GM12878 (cell line): ENCODE results near the gene DFFA. TPM values are rescaled to one million over a fixed set of nuclear protein-coding genes. Genes with fewer than 3 reads are reported as not detected.

Experiments used
- ATAC-seq: fragments of 200-7000 bp; cut with Tn5 transposase; 3 replicates; pipeline ENCODE4 v1.9.1; 2020; ENCODE audit warnings: mild to moderate bottlenecking, moderate library complexity
- BruUV-seq: library from RNA; stranded (reverse); fragments of 400-500 nt; replicated peaks from 2 replicates; lab custom pipeline; 2021; lab: Mats Ljungman, UMichigan
- CTCF ChIA-PET: fragments of 300-600 bp; sonication (Branson Sonifier 250); formaldehyde crosslinking; extraction: SDS; loops from one replicate; lab custom pipeline; 2021; ENCODE audit warnings: inconsistent platforms; lab: Yijun Ruan, JAX
- POLR2A ChIA-PET: fragments of 350-600 bp; formaldehyde crosslinking; extraction: SDS; loops from one replicate; lab custom pipeline; 2021; ENCODE audit warnings: inconsistent platforms; lab: Charles Lee
- RAD21 ChIA-PET: fragments of 300-600 bp; sonication (Branson Sonifier 250); formaldehyde crosslinking; loops from one replicate; lab custom pipeline; 2023; ENCODE audit warnings: antibody characterized with exemption; ENCODE audit not compliant: unreplicated experiment; lab: Charles Lee
- SMC1A ChIA-PET: fragments of 300-600 bp; sonication (Branson Sonifier 250); formaldehyde crosslinking; loops from one replicate; lab custom pipeline; 2023; ENCODE audit not compliant: unreplicated experiment, uncharacterized antibody; lab: Charles Lee
- DNase-seq: peaks from one replicate; pipeline ENCODE4 v3.0.0-alpha.2; 2011; ENCODE audit warnings: low read depth, low spot score
- FAIRE-seq: peaks from 3 replicates; lab custom pipeline; 2011; peaks lifted over from hg19 to GRCh38; lab: Jason Lieb, UNC
- H2AFZ ChIP-seq: 2 replicates; pipeline ENCODE4 v1.6.0; 2011; ENCODE audit warnings: low read depth, low read length, control low read depth; ENCODE audit not compliant: control insufficient read depth
- H3K27ac ChIP-seq: 2 replicates; pipeline ENCODE4 v1.5.1; 2011; ENCODE audit warnings: control low read depth; ENCODE audit not compliant: control insufficient read depth, insufficient read depth
- H3K27me3 ChIP-seq, 2 experiments: replicated peaks in 1 of 2; 2 replicates each; pipeline versions ENCODE4 v1.6.0 to v1.6.1; 2011; ENCODE audit warnings: low read length in 1 of 2; ENCODE audit not compliant: control insufficient read depth in 2 of 2, insufficient read depth in 2 of 2
- H3K36me3 ChIP-seq, 2 experiments: 2 replicates each; pipeline ENCODE4 v1.5.1; 2011; ENCODE audit warnings: low read length in 1 of 2; ENCODE audit not compliant: control insufficient read depth in 2 of 2, insufficient read depth in 2 of 2
- H3K4me1 ChIP-seq: 2 replicates; pipeline ENCODE4 v1.6.1; 2011; ENCODE audit warnings: mild to moderate bottlenecking, low read length, moderate library complexity, mixed read lengths; ENCODE audit not compliant: control insufficient read depth, insufficient read depth
- H3K4me2 ChIP-seq: 2 replicates; pipeline ENCODE4 v1.6.0; 2011; ENCODE audit warnings: control low read depth; ENCODE audit not compliant: control insufficient read depth, insufficient read depth
- H3K4me3 ChIP-seq: fragments of 200-600 bp; sonication (generic); 2 replicates; pipeline ENCODE4 v1.5.1; 2016
- H3K79me2 ChIP-seq: 2 replicates; pipeline ENCODE4 v1.6.0; 2011; ENCODE audit warnings: low read length; ENCODE audit not compliant: control insufficient read depth, insufficient read depth
- H3K9ac ChIP-seq: 2 replicates; pipeline ENCODE4 v1.8.0; 2011; ENCODE audit warnings: low read length, control low read depth, mixed read lengths; ENCODE audit not compliant: control insufficient read depth, insufficient read depth
- H3K9me3 ChIP-seq: replicated peaks from 3 replicates; pipeline ENCODE4 v1.5.1; 2011; ENCODE audit warnings: mild to moderate bottlenecking, low read length; ENCODE audit not compliant: control insufficient read depth, insufficient read depth
- H4K20me1 ChIP-seq: 2 replicates; pipeline ENCODE4 v1.6.0; 2011; ENCODE audit not compliant: control insufficient read depth, insufficient read depth
- FOS ChIP-seq: IDR thresholded peaks from 3 replicates; pipeline ENCODE4 v1.6.1; 2011; ENCODE audit warnings: borderline replicate concordance; ENCODE audit not compliant: insufficient read length; ENCODE audit errors: extremely low read depth
- FOXM1 ChIP-seq: IDR thresholded peaks from 2 replicates; pipeline ENCODE4 v1.6.1; 2012; ENCODE audit warnings: low read depth, mild to moderate bottlenecking, inconsistent platforms, low read length, moderate library complexity
- IKZF2 ChIP-seq, 2 experiments: fragments of 450-650 bp; IDR thresholded peaks; 2 replicates each; pipeline ENCODE4 v1.6.1; 2017; ENCODE audit warnings: mild to moderate bottlenecking in 2 of 2, moderate library complexity in 2 of 2
- NR2F1 ChIP-seq: fragments of 450-650 bp; conservative IDR thresholded peaks from 2 replicates; pipeline ENCODE4 v1.6.1; 2017; ENCODE audit warnings: mild to moderate bottlenecking
- SIX5 ChIP-seq: IDR thresholded peaks from 2 replicates; pipeline ENCODE4 v1.6.1; 2011; ENCODE audit warnings: mild to moderate bottlenecking, low read depth, low read length, moderate library complexity; ENCODE audit not compliant: severe bottlenecking
- SMAD5 ChIP-seq: IDR thresholded peaks from 2 replicates; pipeline ENCODE4 v1.6.1; 2016; ENCODE audit warnings: antibody characterized with exemption, low read depth
- SMARCA5 ChIP-seq: fragments of 450-650 bp; IDR thresholded peaks from 2 replicates; pipeline ENCODE4 v1.6.1; 2017; ENCODE audit warnings: mild to moderate bottlenecking
- WGBS: methylation state at CpG from one replicate; pipeline ENCODE4 v1.1.6; 2016; ENCODE audit warnings: low lambda C conversion rate; ENCODE audit not compliant: insufficient replicate concordance, insufficient coverage; ENCODE audit errors: missing lambda C conversion rate; 5-methylcytosine and 5-hydroxymethylcytosine counted together
- in situ Hi-C: fragments of 300-500 bp; cut with MboI; formaldehyde crosslinking; loops from 9 replicates; pipeline ENCODE4 v1.14.3; 2018; ENCODE audit warnings: mixed read lengths
- intact Hi-C: fragments of 100-400 bp; cut with micrococcal nuclease; formaldehyde crosslinking; loops from one replicate; pipeline ENCODE4 v1.14.2; 2022; ENCODE audit not compliant: unreplicated experiment
- polyA plus RNA-seq, 11 experiments: library from polyadenylated mRNA; depleted of rRNA in 4 of 11; unstranded in 6 of 11; stranded (reverse) in 5 of 11; fragments of >200 nt; fragmentation: Nextera tagmentation in 4 of 11; fragmentation: Illumina TruSeq in 1 of 11; extraction: Ambion mirVana in 4 of 11; extraction: Trizol in 1 of 11; gene quantifications; 1 replicate in 1 of 11; 2 replicates in 10 of 11; pipeline versions ENCODE4 v1.2.1 to v1.2.3, GENCODE V29; 2011 to 2016; ENCODE audit warnings: inconsistent platforms in 2 of 11, missing spikeins in 2 of 11, low read depth in 1 of 11
- total RNA-seq, 4 experiments: library from RNA; depleted of rRNA in 3 of 4; stranded (reverse); fragments of >200 nt in 3 of 4; fragmentation: Illumina TruSeq in 1 of 4; extraction: Trizol in 1 of 4; gene quantifications; 2 replicates each; pipeline versions ENCODE4 v1.2.1 to v1.2.3, GENCODE V29; 2013 to 2021
- TF ChIP-seq, protein P1 (sequence below): IDR thresholded peaks from 2 replicates; pipeline ENCODE4 v1.6.1; 2012; ENCODE audit warnings: low read depth, low read length, improper control_type of control experiment
- TF ChIP-seq, protein P2 (sequence below): fragments of 450-650 bp; formaldehyde crosslinking; IDR thresholded peaks from 2 replicates; pipeline ENCODE4 v1.4.0; 2022; ENCODE audit warnings: mild to moderate bottlenecking, moderate library complexity
- TF ChIP-seq, protein P3 (sequence below): fragments of 450-650 bp; IDR thresholded peaks from 2 replicates; pipeline ENCODE4 v1.6.1; 2017; ENCODE audit warnings: mild to moderate bottlenecking, moderate library complexity
- TF ChIP-seq, protein P4 (sequence below): fragments of 450-650 bp; IDR thresholded peaks from 2 replicates; pipeline ENCODE4 v1.6.1; 2017; ENCODE audit warnings: low read depth, mild to moderate bottlenecking, moderate library complexity

Gene DFFA
- total and polyA plus RNA-seq, 10 of the 15 experiments (the other 5 are each of a cell fraction or from before 2014, with no cell fraction given) = 37.4 to 83.8 (median 52.4) TPM

DNA sequence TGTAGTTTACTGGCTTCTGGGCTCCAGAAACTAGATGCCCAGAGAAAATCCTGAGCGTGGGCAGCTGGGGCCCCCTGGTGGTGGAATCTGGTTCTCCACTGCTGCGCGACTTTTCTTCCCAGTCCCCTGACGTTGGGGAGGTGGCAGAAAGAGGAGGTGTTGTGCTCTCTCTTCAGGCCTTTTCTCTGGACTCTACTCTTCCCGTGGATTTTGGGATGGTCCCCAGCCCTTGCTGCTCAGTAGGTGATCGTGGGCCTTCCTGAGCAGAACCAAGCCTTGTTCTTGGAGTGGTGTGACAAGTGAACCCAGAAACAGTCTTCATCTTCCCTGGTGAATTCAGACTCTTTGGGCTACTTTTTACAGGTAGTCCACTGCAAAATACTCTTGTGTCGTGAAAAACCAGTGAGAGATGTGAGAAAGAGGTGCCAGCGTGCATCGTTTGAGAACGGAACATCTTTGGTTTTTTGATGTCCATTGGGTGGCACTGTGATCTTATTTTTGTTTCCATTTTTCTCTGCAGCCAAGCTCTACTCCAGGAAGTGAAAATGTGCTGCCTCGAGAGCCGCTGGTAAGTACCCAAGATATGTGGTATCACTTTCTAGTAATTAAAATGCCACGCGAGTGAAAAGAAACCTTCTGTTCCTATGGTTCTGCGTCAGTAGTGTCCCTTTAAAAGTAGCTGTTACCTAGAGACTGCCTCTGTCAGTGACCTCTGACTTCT is 22.6 kb upstream of the DFFA start:
- peak; percentile 88 for DNase-seq
- peak overlapping the region; percentile 57 for H3K4me2 ChIP-seq
- peaks cover 34% of the 10 kb centered on the region for H3K79me2 ChIP-seq
- in situ Hi-C loops (loop anchor here (5.0 kb wide), 1 partner anchor 63 kb away; the partner anchor contains the start of gene CENPS), intact Hi-C loops (loop anchor here (1.0 to 5.0 kb wide), 2 partner anchors 65 to 618 kb away; partner anchors contain the start of gene CENPS)
- ChIA-PET SMC1A (interaction anchor here (0.7 to 6.4 kb wide), 29 partner anchors 9 to 748 kb away, joined by 3 to 122 read pairs (median 3); partner anchors contain the start of genes CENPS and PEX14), CTCF (interaction anchor here (0.6 to 12.5 kb wide), 53 partner anchors 9 to 1151 kb away, joined by 3 to 292 read pairs (median 4); partner anchors contain the start of genes CENPS, CORT, KIF1B and PEX14), POLR2A (interaction anchor here (0.5 to 2.6 kb wide), 9 partner anchors 9 to 1415 kb away, joined by 3 to 17 read pairs (median 4); partner anchors contain the start of gene CENPS), RAD21 (interaction anchor here (0.5 to 8.4 kb wide), 30 partner anchors 9 to 552 kb away, joined by 3 to 191 read pairs (median 4); partner anchors contain the start of genes CENPS, DFFA, KIF1B and LZIC)
- no peaks in the 10 kb centered on the region for H4K20me1 ChIP-seq
- no TSS peak for BruUV-seq
- H3K27ac ChIP-seq = peak overlapping the region; percentile 83
- H3K9me3 ChIP-seq = no peaks in the 10 kb centered on the region
- peaks cover 25% of the 10 kb centered on the region for H3K4me1 ChIP-seq
- under 1% methylated on average over 15 of the region's 15 CpGs for WGBS
- H2AFZ ChIP-seq = peak overlapping the region; percentile 45
- peak overlapping the region; percentile 56 for H3K4me3 ChIP-seq
- peak; percentile 96 for FAIRE-seq
- peaks cover 3 to 12% of the 10 kb centered on the region in 2 experiments; a peak in 3 of 4 replicates for H3K36me3 ChIP-seq
- no peaks in the 10 kb centered on the region for H3K27me3 ChIP-seq
- peak; percentile 96 for ATAC-seq
- H3K9ac ChIP-seq = peak overlapping the region; percentile 64
- TF ChIP-seq SMARCA5 (peak; percentile 76), FOS (no peak), SMAD5 (no peak), NR2F1 (peak; percentile 95), FOXM1 (peak; percentile 57; the same call in 1 of the 2 replicates), SIX5 (no peak), IKZF2 (IDR thresholded peaks at IDR 0.05) (no peak; a peak in 1 of 4 replicates)
- TF ChIP-seq, protein P1, sequence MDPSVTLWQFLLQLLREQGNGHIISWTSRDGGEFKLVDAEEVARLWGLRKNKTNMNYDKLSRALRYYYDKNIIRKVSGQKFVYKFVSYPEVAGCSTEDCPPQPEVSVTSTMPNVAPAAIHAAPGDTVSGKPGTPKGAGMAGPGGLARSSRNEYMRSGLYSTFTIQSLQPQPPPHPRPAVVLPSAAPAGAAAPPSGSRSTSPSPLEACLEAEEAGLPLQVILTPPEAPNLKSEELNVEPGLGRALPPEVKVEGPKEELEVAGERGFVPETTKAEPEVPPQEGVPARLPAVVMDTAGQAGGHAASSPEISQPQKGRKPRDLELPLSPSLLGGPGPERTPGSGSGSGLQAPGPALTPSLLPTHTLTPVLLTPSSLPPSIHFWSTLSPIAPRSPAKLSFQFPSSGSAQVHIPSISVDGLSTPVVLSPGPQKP = 0 out of 2 replicates have a peak, but pooled peaks have one; percentile 40
- TF ChIP-seq, protein P2, sequence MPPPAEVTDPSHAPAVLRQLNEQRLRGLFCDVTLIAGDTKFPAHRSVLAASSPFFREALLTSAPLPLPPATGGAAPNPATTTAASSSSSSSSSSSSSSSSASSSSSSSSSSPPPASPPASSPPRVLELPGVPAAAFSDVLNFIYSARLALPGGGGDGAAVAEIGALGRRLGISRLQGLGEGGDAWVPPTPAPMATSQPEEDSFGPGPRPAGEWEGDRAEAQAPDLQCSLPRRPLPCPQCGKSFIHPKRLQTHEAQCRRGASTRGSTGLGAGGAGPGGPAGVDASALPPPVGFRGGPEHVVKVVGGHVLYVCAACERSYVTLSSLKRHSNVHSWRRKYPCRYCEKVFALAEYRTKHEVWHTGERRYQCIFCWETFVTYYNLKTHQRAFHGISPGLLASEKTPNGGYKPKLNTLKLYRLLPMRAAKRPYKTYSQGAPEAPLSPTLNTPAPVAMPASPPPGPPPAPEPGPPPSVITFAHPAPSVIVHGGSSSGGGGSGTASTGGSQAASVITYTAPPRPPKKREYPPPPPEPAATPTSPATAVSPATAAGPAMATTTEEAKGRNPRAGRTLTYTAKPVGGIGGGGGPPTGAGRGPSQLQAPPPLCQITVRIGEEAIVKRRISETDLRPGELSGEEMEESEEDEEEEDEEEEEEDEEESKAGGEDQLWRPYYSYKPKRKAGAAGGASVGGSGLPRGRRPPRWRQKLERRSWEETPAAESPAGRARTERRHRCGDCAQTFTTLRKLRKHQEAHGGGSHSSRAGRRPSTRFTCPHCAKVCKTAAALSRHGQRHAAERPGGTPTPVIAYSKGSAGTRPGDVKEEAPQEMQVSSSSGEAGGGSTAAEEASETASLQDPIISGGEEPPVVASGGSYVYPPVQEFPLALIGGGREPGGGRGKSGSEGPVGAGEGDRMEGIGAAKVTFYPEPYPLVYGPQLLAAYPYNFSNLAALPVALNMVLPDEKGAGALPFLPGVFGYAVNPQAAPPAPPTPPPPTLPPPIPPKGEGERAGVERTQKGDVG (CRISPR knock-in tag) = no peak
- TF ChIP-seq, protein P3, sequence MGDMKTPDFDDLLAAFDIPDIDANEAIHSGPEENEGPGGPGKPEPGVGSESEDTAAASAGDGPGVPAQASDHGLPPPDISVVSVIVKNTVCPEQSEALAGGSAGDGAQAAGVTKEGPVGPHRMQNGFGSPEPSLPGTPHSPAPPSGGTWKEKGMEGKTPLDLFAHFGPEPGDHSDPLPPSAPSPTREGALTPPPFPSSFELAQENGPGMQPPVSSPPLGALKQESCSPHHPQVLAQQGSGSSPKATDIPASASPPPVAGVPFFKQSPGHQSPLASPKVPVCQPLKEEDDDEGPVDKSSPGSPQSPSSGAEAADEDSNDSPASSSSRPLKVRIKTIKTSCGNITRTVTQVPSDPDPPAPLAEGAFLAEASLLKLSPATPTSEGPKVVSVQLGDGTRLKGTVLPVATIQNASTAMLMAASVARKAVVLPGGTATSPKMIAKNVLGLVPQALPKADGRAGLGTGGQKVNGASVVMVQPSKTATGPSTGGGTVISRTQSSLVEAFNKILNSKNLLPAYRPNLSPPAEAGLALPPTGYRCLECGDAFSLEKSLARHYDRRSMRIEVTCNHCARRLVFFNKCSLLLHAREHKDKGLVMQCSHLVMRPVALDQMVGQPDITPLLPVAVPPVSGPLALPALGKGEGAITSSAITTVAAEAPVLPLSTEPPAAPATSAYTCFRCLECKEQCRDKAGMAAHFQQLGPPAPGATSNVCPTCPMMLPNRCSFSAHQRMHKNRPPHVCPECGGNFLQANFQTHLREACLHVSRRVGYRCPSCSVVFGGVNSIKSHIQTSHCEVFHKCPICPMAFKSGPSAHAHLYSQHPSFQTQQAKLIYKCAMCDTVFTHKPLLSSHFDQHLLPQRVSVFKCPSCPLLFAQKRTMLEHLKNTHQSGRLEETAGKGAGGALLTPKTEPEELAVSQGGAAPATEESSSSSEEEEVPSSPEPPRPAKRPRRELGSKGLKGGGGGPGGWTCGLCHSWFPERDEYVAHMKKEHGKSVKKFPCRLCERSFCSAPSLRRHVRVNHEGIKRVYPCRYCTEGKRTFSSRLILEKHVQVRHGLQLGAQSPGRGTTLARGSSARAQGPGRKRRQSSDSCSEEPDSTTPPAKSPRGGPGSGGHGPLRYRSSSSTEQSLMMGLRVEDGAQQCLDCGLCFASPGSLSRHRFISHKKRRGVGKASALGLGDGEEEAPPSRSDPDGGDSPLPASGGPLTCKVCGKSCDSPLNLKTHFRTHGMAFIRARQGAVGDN = no peak; the same call in 1 of the 2 replicates
- TF ChIP-seq, protein P4, sequence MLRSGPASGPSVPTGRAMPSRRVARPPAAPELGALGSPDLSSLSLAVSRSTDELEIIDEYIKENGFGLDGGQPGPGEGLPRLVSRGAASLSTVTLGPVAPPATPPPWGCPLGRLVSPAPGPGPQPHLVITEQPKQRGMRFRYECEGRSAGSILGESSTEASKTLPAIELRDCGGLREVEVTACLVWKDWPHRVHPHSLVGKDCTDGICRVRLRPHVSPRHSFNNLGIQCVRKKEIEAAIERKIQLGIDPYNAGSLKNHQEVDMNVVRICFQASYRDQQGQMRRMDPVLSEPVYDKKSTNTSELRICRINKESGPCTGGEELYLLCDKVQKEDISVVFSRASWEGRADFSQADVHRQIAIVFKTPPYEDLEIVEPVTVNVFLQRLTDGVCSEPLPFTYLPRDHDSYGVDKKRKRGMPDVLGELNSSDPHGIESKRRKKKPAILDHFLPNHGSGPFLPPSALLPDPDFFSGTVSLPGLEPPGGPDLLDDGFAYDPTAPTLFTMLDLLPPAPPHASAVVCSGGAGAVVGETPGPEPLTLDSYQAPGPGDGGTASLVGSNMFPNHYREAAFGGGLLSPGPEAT = peak; percentile 90
